K562 (cell line): ENCODE data around the gene SYMPK. TPM values are rescaled to one million over a fixed set of nuclear protein-coding genes. Genes with fewer than 3 reads are reported as not detected.

ENCODE experiments used
- ADNP ChIP-seq: fragments of 200-800 bp; sonication (Bioruptor generic); IDR thresholded peaks from 2 replicates; pipeline ENCODE4 v1.6.1; 2016; ENCODE audit warnings: missing genetic modification characterization, missing compliant biosample characterization
- BACH1 ChIP-seq: fragments of 200-800 bp; sonication (Bioruptor generic); IDR thresholded peaks from 2 replicates; pipeline ENCODE4 v1.6.1; 2016; ENCODE audit warnings: missing genetic modification characterization, missing compliant biosample characterization
- BRD9 ChIP-seq: fragments of 450-650 bp; IDR thresholded peaks from 2 replicates; pipeline ENCODE4 v1.6.1; 2018; ENCODE audit warnings: low read depth; ENCODE audit not compliant: partially characterized antibody
- CTBP1 ChIP-seq: fragments of 450-650 bp; IDR thresholded peaks from 2 replicates; pipeline ENCODE4 v1.6.1; 2016; ENCODE audit warnings: borderline replicate concordance
- EP400 ChIP-seq: fragments of 450-650 bp; IDR thresholded peaks from 2 replicates; pipeline ENCODE4 v1.6.1; 2017; ENCODE audit warnings: antibody characterized with exemption, mild to moderate bottlenecking, moderate library complexity
- HDAC1 ChIP-seq, 2 experiments: fragments of 450-650 bp; IDR thresholded peaks; 2 replicates each; pipeline ENCODE4 v1.6.1; 2016 to 2017; ENCODE audit warnings: inconsistent platforms in 1 of 2, mild to moderate bottlenecking in 1 of 2, moderate library complexity in 1 of 2
- HLTF ChIP-seq: fragments of 450-650 bp; IDR thresholded peaks from 2 replicates; pipeline ENCODE4 v1.6.1; 2016
- ILK ChIP-seq: fragments of 450-650 bp; IDR thresholded peaks from 2 replicates; pipeline ENCODE4 v1.6.1; 2016; ENCODE audit warnings: missing genetic modification characterization, low read depth, mild to moderate bottlenecking, missing compliant biosample characterization, moderate library complexity, borderline replicate concordance
- PHB ChIP-seq: fragments of 250-450 bp; sonication (Bioruptor Pico); IDR thresholded peaks from 2 replicates; pipeline ENCODE4 v1.5.0; 2021
- SMC3 ChIP-seq: conservative IDR thresholded peaks from 2 replicates; pipeline ENCODE4 v1.6.1; 2011; ENCODE audit warnings: low read depth, low read length, improper control_type of control experiment; ENCODE audit not compliant: insufficient read depth
- SRSF3 ChIP-seq: fragments of 200-400 bp; formaldehyde crosslinking; IDR thresholded peaks from 2 replicates; pipeline ENCODE4 v1.6.1; 2016; ENCODE audit warnings: mild to moderate bottlenecking, low read length, moderate library complexity; ENCODE audit not compliant: insufficient read depth
- TRIM25 ChIP-seq: fragments of 450-650 bp; IDR thresholded peaks from 2 replicates; pipeline ENCODE4 v1.7.0; 2016; ENCODE audit warnings: borderline replicate concordance
- ZFP91 ChIP-seq: sonication (generic); formaldehyde crosslinking; IDR thresholded peaks from 2 replicates; pipeline ENCODE4 v1.8.0; 2022; ENCODE audit warnings: mild to moderate bottlenecking, missing genetic modification reagents
- ZNF133 ChIP-seq: fragments of 250-450 bp; sonication (Bioruptor Pico); IDR thresholded peaks from 2 replicates; pipeline ENCODE4 v1.4.0; 2020; ENCODE audit warnings: mild to moderate bottlenecking
- ZNF174 ChIP-seq: fragments of 250-450 bp; sonication (Bioruptor Pico); IDR thresholded peaks from 2 replicates; pipeline ENCODE4 v1.4.0; 2020; ENCODE audit warnings: mild to moderate bottlenecking
- ZNF707 ChIP-seq: fragments of 250-450 bp; sonication (Bioruptor Pico); conservative IDR thresholded peaks from 2 replicates; pipeline ENCODE4 v1.8.0; 2022; ENCODE audit warnings: inconsistent platforms, mild to moderate bottlenecking, moderate library complexity
- polyA plus RNA-seq, 8 experiments: library from polyadenylated mRNA; depleted of rRNA in 4 of 8; stranded (reverse) in 5 of 8; unstranded in 3 of 8; fragments of >200 nt; fragmentation: Nextera tagmentation in 2 of 8; fragmentation: Illumina TruSeq in 1 of 8; extraction: Ambion mirVana in 2 of 8; extraction: Trizol in 1 of 8; gene quantifications; 2 replicates each; pipeline versions ENCODE4 v1.2.1 to v1.2.3, GENCODE V29; 2011 to 2014; ENCODE audit warnings: inconsistent platforms in 1 of 8, missing spikeins in 1 of 8
- total RNA-seq, 7 experiments: library from RNA; depleted of rRNA in 6 of 7; stranded (reverse); fragments of >200 nt in 6 of 7; fragmentation: Illumina TruSeq in 2 of 7; extraction: Trizol in 2 of 7; gene quantifications; 2 replicates each; pipeline versions ENCODE4 v1.2.1 to v1.2.3, GENCODE V29; 2011 to 2021; ENCODE audit warnings: low replicate concordance in 1 of 7
- TF ChIP-seq, protein P1 (sequence below): fragments of 450-650 bp; formaldehyde crosslinking; IDR thresholded peaks from 2 replicates; pipeline ENCODE4 v1.4.0; 2022; ENCODE audit warnings: mild to moderate bottlenecking, moderate library complexity
- TF ChIP-seq, protein P2 (sequence below): fragments of 150-350 bp; IDR thresholded peaks from 2 replicates; pipeline ENCODE4 v1.6.1; 2014; ENCODE audit warnings: low read depth, mild to moderate bottlenecking, low read length, borderline replicate concordance

Gene SYMPK
- total and polyA plus RNA-seq, 9 of the 15 experiments (the other 6 are each of a cell fraction or from before 2014, with no cell fraction given): 0.73 to 95.5 (median 58.4) TPM

DNA sequence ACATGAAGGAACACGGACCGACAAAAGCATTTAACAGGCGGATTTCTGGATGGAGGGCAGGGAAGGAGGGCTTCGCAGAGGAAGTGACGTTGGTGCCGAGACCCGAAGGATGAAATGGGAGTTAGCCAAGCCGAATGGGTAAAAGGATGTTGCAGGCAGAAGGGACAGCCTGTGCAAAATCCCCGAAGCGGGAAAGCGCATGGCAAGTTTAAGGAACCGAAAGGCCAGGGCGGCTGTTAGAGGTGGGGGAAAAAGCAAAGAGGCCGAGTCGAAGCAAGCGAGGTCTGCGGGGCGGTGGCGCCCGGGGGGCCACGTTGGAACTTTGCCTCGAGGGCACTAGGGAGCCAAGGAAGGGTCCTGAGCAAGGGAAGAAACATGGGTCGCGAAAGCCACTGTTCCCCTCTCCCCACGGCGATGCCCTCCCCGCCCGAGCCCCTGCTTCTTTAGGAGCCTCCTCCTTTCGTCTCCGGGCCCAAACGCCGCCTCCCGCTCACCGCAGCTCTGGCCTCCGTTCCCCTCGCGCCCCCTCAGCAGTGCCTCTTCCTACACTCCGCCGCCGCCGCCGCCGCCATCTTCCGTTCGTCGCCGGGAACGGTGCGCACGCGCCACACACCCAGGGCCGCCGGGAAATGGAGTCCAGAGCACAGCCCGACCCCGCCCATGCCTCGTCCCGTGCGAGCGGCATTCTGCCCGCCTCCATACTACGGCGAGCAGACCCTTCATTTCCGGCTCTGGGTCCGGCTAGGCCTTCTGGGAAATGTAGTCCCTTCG is at the start of gene SYMPK (continued):
- TF ChIP-seq HDAC1 (IDR thresholded peaks at IDR 0.05) (peak in 1 of 2 experiments; percentile 10; a peak in 2 of 4 replicates), BRD9 (no peak), ILK (tag) (no peak), SRSF3 (no peak), HLTF (no peak), PHB (CRISPR knock-in tag) (peak; percentile 85; the same call in 1 of the 2 replicates), EP400 (peak; percentile 82), CTBP1 (peak; percentile 78; the same call in 1 of the 2 replicates), ZNF707 (CRISPR knock-in tag) (no peak), SMC3 (no peak), TRIM25 (peak; percentile 72; the same call in 1 of the 2 replicates), ZFP91 (CRISPR knock-in tag) (no peak), ZNF174 (CRISPR knock-in tag) (no peak), BACH1 (tag) (no peak), ZNF133 (CRISPR knock-in tag) (no peak), ADNP (no peak)
- TF ChIP-seq, protein P1, sequence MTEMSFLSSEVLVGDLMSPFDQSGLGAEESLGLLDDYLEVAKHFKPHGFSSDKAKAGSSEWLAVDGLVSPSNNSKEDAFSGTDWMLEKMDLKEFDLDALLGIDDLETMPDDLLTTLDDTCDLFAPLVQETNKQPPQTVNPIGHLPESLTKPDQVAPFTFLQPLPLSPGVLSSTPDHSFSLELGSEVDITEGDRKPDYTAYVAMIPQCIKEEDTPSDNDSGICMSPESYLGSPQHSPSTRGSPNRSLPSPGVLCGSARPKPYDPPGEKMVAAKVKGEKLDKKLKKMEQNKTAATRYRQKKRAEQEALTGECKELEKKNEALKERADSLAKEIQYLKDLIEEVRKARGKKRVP (CRISPR knock-in tag): no peak
- TF ChIP-seq, protein P2, sequence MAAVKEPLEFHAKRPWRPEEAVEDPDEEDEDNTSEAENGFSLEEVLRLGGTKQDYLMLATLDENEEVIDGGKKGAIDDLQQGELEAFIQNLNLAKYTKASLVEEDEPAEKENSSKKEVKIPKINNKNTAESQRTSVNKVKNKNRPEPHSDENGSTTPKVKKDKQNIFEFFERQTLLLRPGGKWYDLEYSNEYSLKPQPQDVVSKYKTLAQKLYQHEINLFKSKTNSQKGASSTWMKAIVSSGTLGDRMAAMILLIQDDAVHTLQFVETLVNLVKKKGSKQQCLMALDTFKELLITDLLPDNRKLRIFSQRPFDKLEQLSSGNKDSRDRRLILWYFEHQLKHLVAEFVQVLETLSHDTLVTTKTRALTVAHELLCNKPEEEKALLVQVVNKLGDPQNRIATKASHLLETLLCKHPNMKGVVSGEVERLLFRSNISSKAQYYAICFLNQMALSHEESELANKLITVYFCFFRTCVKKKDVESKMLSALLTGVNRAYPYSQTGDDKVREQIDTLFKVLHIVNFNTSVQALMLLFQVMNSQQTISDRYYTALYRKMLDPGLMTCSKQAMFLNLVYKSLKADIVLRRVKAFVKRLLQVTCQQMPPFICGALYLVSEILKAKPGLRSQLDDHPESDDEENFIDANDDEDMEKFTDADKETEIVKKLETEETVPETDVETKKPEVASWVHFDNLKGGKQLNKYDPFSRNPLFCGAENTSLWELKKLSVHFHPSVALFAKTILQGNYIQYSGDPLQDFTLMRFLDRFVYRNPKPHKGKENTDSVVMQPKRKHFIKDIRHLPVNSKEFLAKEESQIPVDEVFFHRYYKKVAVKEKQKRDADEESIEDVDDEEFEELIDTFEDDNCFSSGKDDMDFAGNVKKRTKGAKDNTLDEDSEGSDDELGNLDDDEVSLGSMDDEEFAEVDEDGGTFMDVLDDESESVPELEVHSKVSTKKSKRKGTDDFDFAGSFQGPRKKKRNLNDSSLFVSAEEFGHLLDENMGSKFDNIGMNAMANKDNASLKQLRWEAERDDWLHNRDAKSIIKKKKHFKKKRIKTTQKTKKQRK: no peak
